ENCODE data around the gene ATP2B3. TPM values are rescaled to one million over a fixed set of nuclear protein-coding genes. Genes with fewer than 3 reads are reported as not detected.

Gene ATP2B3
- total and polyA plus RNA-seq, 7 donors = 0.01 to 0.04 (median 0.01) TPM; not detected in 4

DNA sequence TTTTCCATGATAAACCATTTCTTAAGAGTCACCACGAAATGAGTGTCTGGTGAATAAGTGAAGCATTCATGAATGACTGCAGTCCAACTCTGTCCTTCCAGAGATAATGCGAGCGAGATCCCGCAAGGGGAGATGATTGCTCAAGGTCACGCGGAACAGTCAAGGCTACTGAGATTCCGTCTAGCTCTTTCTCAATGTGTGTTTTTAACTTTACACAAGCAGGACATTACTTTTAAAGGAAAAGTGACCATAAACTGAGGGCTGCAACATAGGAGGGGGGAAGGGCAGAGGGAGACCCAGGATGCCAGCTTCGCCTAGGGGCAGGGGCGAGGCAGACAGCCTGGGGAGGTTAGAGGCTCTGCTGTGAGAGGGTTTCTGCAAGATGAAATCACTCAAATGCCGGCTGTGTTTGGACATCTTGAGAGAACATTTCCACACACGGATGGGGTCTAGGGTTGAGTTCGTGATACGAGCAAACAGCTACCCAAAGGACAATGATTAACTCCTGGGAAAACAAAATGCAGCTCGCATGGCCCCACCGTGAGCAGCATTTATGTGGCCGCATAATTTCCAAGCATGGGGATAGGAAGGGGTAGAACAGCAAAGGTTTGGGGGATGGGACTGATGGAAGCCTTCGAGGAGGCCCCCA is 105.3 kb downstream of the ATP2B3 start:
- WGBS, 3 donors = 75 to 82% (median 79%) methylated on average over 15 to 17 of the region's 17 CpGs
- TF ChIP-seq, protein P1, sequence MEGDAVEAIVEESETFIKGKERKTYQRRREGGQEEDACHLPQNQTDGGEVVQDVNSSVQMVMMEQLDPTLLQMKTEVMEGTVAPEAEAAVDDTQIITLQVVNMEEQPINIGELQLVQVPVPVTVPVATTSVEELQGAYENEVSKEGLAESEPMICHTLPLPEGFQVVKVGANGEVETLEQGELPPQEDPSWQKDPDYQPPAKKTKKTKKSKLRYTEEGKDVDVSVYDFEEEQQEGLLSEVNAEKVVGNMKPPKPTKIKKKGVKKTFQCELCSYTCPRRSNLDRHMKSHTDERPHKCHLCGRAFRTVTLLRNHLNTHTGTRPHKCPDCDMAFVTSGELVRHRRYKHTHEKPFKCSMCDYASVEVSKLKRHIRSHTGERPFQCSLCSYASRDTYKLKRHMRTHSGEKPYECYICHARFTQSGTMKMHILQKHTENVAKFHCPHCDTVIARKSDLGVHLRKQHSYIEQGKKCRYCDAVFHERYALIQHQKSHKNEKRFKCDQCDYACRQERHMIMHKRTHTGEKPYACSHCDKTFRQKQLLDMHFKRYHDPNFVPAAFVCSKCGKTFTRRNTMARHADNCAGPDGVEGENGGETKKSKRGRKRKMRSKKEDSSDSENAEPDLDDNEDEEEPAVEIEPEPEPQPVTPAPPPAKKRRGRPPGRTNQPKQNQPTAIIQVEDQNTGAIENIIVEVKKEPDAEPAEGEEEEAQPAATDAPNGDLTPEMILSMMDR (IDR thresholded peaks at IDR 0.05) = no peak
- no peaks in the 10 kb centered on the region for H3K4me1 ChIP-seq
- no peaks in the 10 kb centered on the region for H3K9me3 ChIP-seq
- ATAC-seq (no peak), DNase-seq (no peak)
- H3K27me3 ChIP-seq (ENCODE audit: insufficient read depth in 3 of 3, low read length in 2 of 3) = peaks cover 0 to 23% (median 0%) of the 10 kb centered on the region in 3 donors
- no peaks in the 10 kb centered on the region for H3K36me3 ChIP-seq (ENCODE audit: insufficient read depth in 1 of 2, low read depth in 1 of 2)
- H3K27ac ChIP-seq = no peak overlapping the region
- H3K4me3 ChIP-seq = no peak overlapping the region
- intact Hi-C loops (cut with DNase I) = no loop called here

GRCh38 chrX:153623310-153624029 is 106.0 kb downstream of the ATP2B3 start:
- TF ChIP-seq, protein P1 (IDR thresholded peaks at IDR 0.05) = no peak
- Histone ChIP-seq H3K27ac (no peak overlapping the region), H3K27me3 (ENCODE audit: insufficient read depth in 3 of 3, low read length in 2 of 3) (peaks cover 0 to 23% (median 0%) of the 10 kb centered on the region in 3 donors), H3K4me1 (no peaks in the 10 kb centered on the region), H3K9me3 (no peaks in the 10 kb centered on the region), H3K36me3 (ENCODE audit: insufficient read depth in 1 of 2, low read depth in 1 of 2) (no peaks in the 10 kb centered on the region), H3K4me3 (no peak overlapping the region)
- peak in 1 of 2 donors; percentile 36 for DNase-seq
- ATAC-seq = no peak
- intact Hi-C loops (cut with DNase I) = no loop called here
- WGBS, 3 donors = 72 to 74% (median 72%) methylated on average over 8 to 16 of the region's 16 CpGs

GRCh38 chrX:153624196-153625091 is 107.0 kb downstream of the ATP2B3 start:
- H3K27me3 ChIP-seq (ENCODE audit: insufficient read depth in 3 of 3, low read length in 2 of 3) = peaks cover 0 to 17% (median 0%) of the 10 kb centered on the region in 3 donors
- no peak overlapping the region for H3K27ac ChIP-seq
- H3K4me1 ChIP-seq = no peaks in the 10 kb centered on the region
- WGBS, 3 donors = 79 to 89% (median 85%) methylated on average over 7 to 15 of the region's 15 CpGs
- no peaks in the 10 kb centered on the region for H3K9me3 ChIP-seq
- no peaks in the 10 kb centered on the region for H3K36me3 ChIP-seq (ENCODE audit: insufficient read depth in 1 of 2, low read depth in 1 of 2)
- TF ChIP-seq, protein P1 (IDR thresholded peaks at IDR 0.05) = no peak
- ATAC-seq = no peak
- H3K4me3 ChIP-seq = no peak overlapping the region
- DNase-seq = peak in 1 of 2 donors; percentile 38
- intact Hi-C loops (cut with DNase I) = no loop called here

GRCh38 chrX:153625271-153626024 is 108.0 kb downstream of the ATP2B3 start:
- no peaks in the 10 kb centered on the region for H3K4me1 ChIP-seq
- intact Hi-C loops (cut with DNase I) = no loop called here
- no peak for ATAC-seq

More at GRCh38 chrX:153625271-153626024, 108.0 kb downstream of the ATP2B3 start:
- Histone ChIP-seq H3K4me3 (no peak overlapping the region), H3K27me3 (ENCODE audit: insufficient read depth in 3 of 3, low read length in 2 of 3) (peaks cover 0 to 17% (median 0%) of the 10 kb centered on the region in 3 donors), H3K27ac (no peak overlapping the region), H3K36me3 (ENCODE audit: insufficient read depth in 1 of 2, low read depth in 1 of 2) (no peaks in the 10 kb centered on the region), H3K9me3 (no peaks in the 10 kb centered on the region)
- DNase-seq = peak in 1 of 2 donors; percentile 41
- TF ChIP-seq, protein P1 (IDR thresholded peaks at IDR 0.05) = no peak
- WGBS, 3 donors = 83 to 85% (median 84%) methylated on average over 8 to 21 of the region's 21 CpGs
